Liver (tissue), 9 donors: Measurements from ENCODE around the gene TFB1M. TPM values are rescaled to one million over a fixed set of nuclear protein-coding genes. Genes with fewer than 3 reads are reported as not detected.

Experiments
- DNase-seq: peaks from one replicate; pipeline ENCODE4 v3.0.0-alpha.2; 2017; ENCODE audit warnings: low spot score
- H3K27ac ChIP-seq, 2 donors: one replicate each; pipeline ENCODE4 v1.7.0; 2013; ENCODE audit warnings: inconsistent platforms in 2 of 2, low read length in 2 of 2, control low read depth in 1 of 2, low read depth in 1 of 2, mild to moderate bottlenecking in 1 of 2
- H3K27me3 ChIP-seq, 4 donors: one replicate each; pipeline versions ENCODE4 v1.6.1 to v1.7.0; 2013; ENCODE audit warnings: low read length in 3 of 4, inconsistent platforms in 1 of 4, mild to moderate bottlenecking in 1 of 4, moderate library complexity in 1 of 4; ENCODE audit not compliant: control insufficient read depth in 4 of 4, insufficient read depth in 4 of 4
- H3K36me3 ChIP-seq, 4 donors: one replicate each; pipeline versions ENCODE4 v1.6.1 to v1.7.0; 2013; ENCODE audit warnings: low read length in 3 of 4, mild to moderate bottlenecking in 3 of 4, low read depth in 1 of 4, moderate library complexity in 1 of 4; ENCODE audit not compliant: control insufficient read depth in 4 of 4, insufficient read depth in 3 of 4
- H3K4me1 ChIP-seq, 4 donors: one replicate each; pipeline versions ENCODE4 v1.6.1 to v1.7.0; 2013; ENCODE audit warnings: low read length in 3 of 4, mild to moderate bottlenecking in 3 of 4, moderate library complexity in 1 of 4; ENCODE audit not compliant: control insufficient read depth in 4 of 4, insufficient read depth in 4 of 4
- H3K4me3 ChIP-seq, 3 donors: one replicate each; pipeline versions ENCODE4 v1.6.1 to v1.7.0; 2013; ENCODE audit warnings: low read length in 3 of 3, control low read depth in 1 of 3, low read depth in 1 of 3, mild to moderate bottlenecking in 1 of 3
- H3K9ac ChIP-seq, 2 donors: one replicate each; pipeline ENCODE4 v1.7.0; 2013; ENCODE audit warnings: low read length in 2 of 2, mild to moderate bottlenecking in 2 of 2, moderate library complexity in 2 of 2, control low read depth in 1 of 2, low read depth in 1 of 2
- H3K9me3 ChIP-seq, 4 donors: one replicate each; pipeline versions ENCODE4 v1.6.1 to v1.7.0; 2013; ENCODE audit warnings: low read length in 3 of 4; ENCODE audit not compliant: control insufficient read depth in 4 of 4
- EGR1 ChIP-seq, 2 donors: IDR thresholded peaks; 2 replicates each; pipeline ENCODE4 v1.6.1; 2016 to 2018; ENCODE audit warnings: antibody characterized with exemption in 2 of 2, low read depth in 2 of 2
- FOXA1 ChIP-seq: IDR thresholded peaks from 2 replicates; pipeline ENCODE4 v1.6.1; 2016; ENCODE audit warnings: antibody characterized with exemption
- FOXA2 ChIP-seq: IDR thresholded peaks from 2 replicates; pipeline ENCODE4 v1.6.1; 2016; ENCODE audit warnings: antibody characterized with exemption
- GABPA ChIP-seq, 2 donors: IDR thresholded peaks in 1 of 2; conservative IDR thresholded peaks in 1 of 2; 2 replicates each; pipeline ENCODE4 v1.6.1; 2016; ENCODE audit warnings: antibody characterized with exemption in 2 of 2, mild to moderate bottlenecking in 1 of 2, moderate library complexity in 1 of 2
- HNF4A ChIP-seq, 2 donors: conservative IDR thresholded peaks; 2 replicates each; pipeline ENCODE4 v1.6.1; 2016; ENCODE audit warnings: antibody characterized with exemption in 2 of 2, mild to moderate bottlenecking in 2 of 2
- HNF4G ChIP-seq: IDR thresholded peaks from 2 replicates; pipeline ENCODE4 v1.6.1; 2016; ENCODE audit warnings: antibody characterized with exemption
- NR2F2 ChIP-seq: IDR thresholded peaks from 2 replicates; pipeline ENCODE4 v1.6.1; 2016; ENCODE audit warnings: antibody characterized with exemption
- RAD21 ChIP-seq, 2 donors: IDR thresholded peaks; 2 replicates each; pipeline ENCODE4 v1.6.1; 2016; ENCODE audit warnings: antibody characterized with exemption in 2 of 2, mild to moderate bottlenecking in 2 of 2
- RXRA ChIP-seq, 2 donors: IDR thresholded peaks; 2 replicates each; pipeline ENCODE4 v1.6.1; 2017 to 2018; ENCODE audit warnings: antibody characterized with exemption in 2 of 2, mild to moderate bottlenecking in 1 of 2
- SP1 ChIP-seq: IDR thresholded peaks from 2 replicates; pipeline ENCODE4 v1.6.1; 2018; ENCODE audit warnings: antibody characterized with exemption, mild to moderate bottlenecking
- TAF1 ChIP-seq: conservative IDR thresholded peaks from 2 replicates; pipeline ENCODE4 v1.6.1; 2016; ENCODE audit warnings: antibody characterized with exemption, mild to moderate bottlenecking
- YY1 ChIP-seq: IDR thresholded peaks from 2 replicates; pipeline ENCODE4 v1.6.1; 2016; ENCODE audit warnings: antibody characterized with exemption, mild to moderate bottlenecking
- WGBS: extraction: QIAGEN DNeasy Blood & Tissue Kit; methylation state at CpG from one replicate; pipeline ENCODE4 v1.1.7; 2013; 5-methylcytosine and 5-hydroxymethylcytosine counted together
- polyA plus RNA-seq, 2 donors: library from polyadenylated mRNA; stranded (reverse) in 1 of 2; unstranded in 1 of 2; fragments of 200-250 nt in 1 of 2; fragments of >200 nt in 1 of 2; fragmentation: Nextera tagmentation in 1 of 2; extraction: Ambion mirVana in 1 of 2; gene quantifications; one replicate each; pipeline versions ENCODE4 v1.2.1 to v1.2.3, GENCODE V29; 2013 to 2015
- total RNA-seq, 2 donors: library from RNA; depleted of rRNA; stranded (reverse); fragments of >200 nt; gene quantifications; one replicate each; pipeline ENCODE4 v1.2.3, GENCODE V29; 2014
- TF ChIP-seq, protein P1 (sequence below): IDR thresholded peaks from 2 replicates; pipeline ENCODE4 v1.6.1; 2016; ENCODE audit warnings: antibody characterized with exemption
- TF ChIP-seq, protein P2 (sequence below): IDR thresholded peaks from 2 replicates; pipeline ENCODE4 v1.6.1; 2016; ENCODE audit warnings: antibody characterized with exemption
- TF ChIP-seq, protein P3 (sequence below): IDR thresholded peaks from 2 replicates; pipeline ENCODE4 v1.6.1; 2016; ENCODE audit warnings: antibody characterized with exemption, mild to moderate bottlenecking
- TF ChIP-seq, protein P4 (sequence below): IDR thresholded peaks from 2 replicates; pipeline ENCODE4 v1.6.1; 2016; ENCODE audit warnings: antibody characterized with exemption
- TF ChIP-seq, protein P5 (sequence below): fragments of 150-350 bp; IDR thresholded peaks from 2 replicates; pipeline ENCODE4 v1.5.1; 2017; ENCODE audit warnings: improper control_type of control experiment, low read depth, low read length; ENCODE audit not compliant: missing input control
- donor health status: healthy.
- donor health status: healthy.
- donor health status: healthy.
- donor health status: healthy.
- donor health status: healthy.

TFB1M gene
- total and polyA plus RNA-seq, 4 donors, result 9.2 to 17.0 (median 12.6) TPM

DNA sequence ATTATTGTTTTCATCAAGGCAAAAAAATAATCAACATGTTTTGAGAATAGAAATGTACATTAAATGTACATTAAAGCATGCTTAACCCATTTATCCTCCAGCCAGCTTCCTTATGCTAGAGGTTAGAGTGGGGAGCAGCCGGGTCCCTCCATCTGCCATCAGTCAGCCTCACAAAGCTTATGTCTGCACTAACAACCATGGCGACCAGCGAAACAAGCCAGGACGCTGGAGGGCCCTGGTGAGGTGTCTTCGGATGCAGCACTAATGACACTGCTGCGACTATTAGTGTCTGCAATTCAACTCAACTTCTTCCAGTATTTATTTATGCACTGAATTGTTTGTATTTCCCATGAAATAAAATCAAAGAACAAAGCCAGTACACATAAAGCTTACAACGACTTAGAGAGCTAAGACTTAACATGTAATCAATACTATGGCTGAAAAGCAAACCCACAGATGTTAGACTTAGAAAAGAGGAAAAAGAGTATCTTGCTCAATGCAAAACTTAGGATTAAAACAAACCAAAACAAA lies 43.7 kb downstream of the TFB1M start:
- Histone ChIP-seq H3K27ac (no peak overlapping the region), H3K4me3 (no peak overlapping the region), H3K9me3 (no peaks in the 10 kb centered on the region), H3K4me1 (peaks cover 0 to 1% (median 0%) of the 10 kb centered on the region in 4 donors), H3K36me3 (peaks cover 4 to 13% (median 6%) of the 10 kb centered on the region in 4 donors), H3K9ac (no peak overlapping the region), H3K27me3 (no peaks in the 10 kb centered on the region)
- TF ChIP-seq GABPA (IDR thresholded peaks at IDR 0.05 in 1 of 2, conservative IDR thresholded peaks at IDR 0.05 in 1 of 2) (no peak), SP1 (no peak), FOXA2 (no peak), NR2F2 (no peak), EGR1 (IDR thresholded peaks at IDR 0.05; ENCODE audit: low read depth in 2 of 2) (no peak), HNF4G (no peak), FOXA1 (no peak), YY1 (no peak), TAF1 (no peak)
- TF ChIP-seq, protein P1, sequence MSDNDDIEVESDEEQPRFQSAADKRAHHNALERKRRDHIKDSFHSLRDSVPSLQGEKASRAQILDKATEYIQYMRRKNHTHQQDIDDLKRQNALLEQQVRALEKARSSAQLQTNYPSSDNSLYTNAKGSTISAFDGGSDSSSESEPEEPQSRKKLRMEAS, result no peak
- TF ChIP-seq, protein P2, sequence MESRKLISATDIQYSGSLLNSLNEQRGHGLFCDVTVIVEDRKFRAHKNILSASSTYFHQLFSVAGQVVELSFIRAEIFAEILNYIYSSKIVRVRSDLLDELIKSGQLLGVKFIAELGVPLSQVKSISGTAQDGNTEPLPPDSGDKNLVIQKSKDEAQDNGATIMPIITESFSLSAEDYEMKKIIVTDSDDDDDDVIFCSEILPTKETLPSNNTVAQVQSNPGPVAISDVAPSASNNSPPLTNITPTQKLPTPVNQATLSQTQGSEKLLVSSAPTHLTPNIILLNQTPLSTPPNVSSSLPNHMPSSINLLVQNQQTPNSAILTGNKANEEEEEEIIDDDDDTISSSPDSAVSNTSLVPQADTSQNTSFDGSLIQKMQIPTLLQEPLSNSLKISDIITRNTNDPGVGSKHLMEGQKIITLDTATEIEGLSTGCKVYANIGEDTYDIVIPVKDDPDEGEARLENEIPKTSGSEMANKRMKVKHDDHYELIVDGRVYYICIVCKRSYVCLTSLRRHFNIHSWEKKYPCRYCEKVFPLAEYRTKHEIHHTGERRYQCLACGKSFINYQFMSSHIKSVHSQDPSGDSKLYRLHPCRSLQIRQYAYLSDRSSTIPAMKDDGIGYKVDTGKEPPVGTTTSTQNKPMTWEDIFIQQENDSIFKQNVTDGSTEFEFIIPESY, result no peak
- TF ChIP-seq, protein P3, sequence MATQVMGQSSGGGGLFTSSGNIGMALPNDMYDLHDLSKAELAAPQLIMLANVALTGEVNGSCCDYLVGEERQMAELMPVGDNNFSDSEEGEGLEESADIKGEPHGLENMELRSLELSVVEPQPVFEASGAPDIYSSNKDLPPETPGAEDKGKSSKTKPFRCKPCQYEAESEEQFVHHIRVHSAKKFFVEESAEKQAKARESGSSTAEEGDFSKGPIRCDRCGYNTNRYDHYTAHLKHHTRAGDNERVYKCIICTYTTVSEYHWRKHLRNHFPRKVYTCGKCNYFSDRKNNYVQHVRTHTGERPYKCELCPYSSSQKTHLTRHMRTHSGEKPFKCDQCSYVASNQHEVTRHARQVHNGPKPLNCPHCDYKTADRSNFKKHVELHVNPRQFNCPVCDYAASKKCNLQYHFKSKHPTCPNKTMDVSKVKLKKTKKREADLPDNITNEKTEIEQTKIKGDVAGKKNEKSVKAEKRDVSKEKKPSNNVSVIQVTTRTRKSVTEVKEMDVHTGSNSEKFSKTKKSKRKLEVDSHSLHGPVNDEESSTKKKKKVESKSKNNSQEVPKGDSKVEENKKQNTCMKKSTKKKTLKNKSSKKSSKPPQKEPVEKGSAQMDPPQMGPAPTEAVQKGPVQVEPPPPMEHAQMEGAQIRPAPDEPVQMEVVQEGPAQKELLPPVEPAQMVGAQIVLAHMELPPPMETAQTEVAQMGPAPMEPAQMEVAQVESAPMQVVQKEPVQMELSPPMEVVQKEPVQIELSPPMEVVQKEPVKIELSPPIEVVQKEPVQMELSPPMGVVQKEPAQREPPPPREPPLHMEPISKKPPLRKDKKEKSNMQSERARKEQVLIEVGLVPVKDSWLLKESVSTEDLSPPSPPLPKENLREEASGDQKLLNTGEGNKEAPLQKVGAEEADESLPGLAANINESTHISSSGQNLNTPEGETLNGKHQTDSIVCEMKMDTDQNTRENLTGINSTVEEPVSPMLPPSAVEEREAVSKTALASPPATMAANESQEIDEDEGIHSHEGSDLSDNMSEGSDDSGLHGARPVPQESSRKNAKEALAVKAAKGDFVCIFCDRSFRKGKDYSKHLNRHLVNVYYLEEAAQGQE, result no peak
- TF ChIP-seq, protein P4, sequence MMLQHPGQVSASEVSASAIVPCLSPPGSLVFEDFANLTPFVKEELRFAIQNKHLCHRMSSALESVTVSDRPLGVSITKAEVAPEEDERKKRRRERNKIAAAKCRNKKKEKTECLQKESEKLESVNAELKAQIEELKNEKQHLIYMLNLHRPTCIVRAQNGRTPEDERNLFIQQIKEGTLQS, result no peak
- 90% methylated on average over 7 of the region's 7 CpGs for WGBS
- no peak for DNase-seq

DNA sequence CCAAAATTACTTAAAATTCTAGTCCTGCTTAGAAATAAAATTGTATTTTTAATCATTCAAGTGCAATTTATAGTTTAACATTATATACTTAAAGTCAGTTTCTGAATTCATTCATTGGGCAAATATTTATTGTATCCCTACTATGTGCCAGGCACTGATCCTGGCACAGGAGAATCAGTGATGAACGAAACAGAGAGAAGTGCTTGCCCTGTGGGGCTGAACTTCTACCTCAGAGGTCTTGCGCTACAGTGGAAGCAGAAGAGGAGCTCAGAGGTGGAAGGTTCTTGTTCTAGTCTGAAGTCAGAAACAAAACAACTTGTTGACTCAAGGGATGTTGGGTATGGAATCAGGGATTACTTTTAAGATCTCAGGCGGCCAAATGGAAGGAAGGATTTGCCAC lies 44.5 kb downstream of the TFB1M start:
- peaks cover 0 to 1% (median 0%) of the 10 kb centered on the region in 4 donors for H3K4me1 ChIP-seq
- no peak overlapping the region for H3K9ac ChIP-seq
- H3K9me3 ChIP-seq, result no peaks in the 10 kb centered on the region
- DNase-seq, result no peak
- no peaks in the 10 kb centered on the region for H3K27me3 ChIP-seq
- 81% methylated on average over 3 of the region's 3 CpGs for WGBS
- peaks cover 2 to 15% (median 6%) of the 10 kb centered on the region in 4 donors for H3K36me3 ChIP-seq
- H3K27ac ChIP-seq, result no peak overlapping the region
- no peak overlapping the region for H3K4me3 ChIP-seq
- TF ChIP-seq SP1 (no peak), GABPA (IDR thresholded peaks at IDR 0.05 in 1 of 2, conservative IDR thresholded peaks at IDR 0.05 in 1 of 2) (no peak), RAD21 (IDR thresholded peaks at IDR 0.05) (no peak), EGR1 (IDR thresholded peaks at IDR 0.05; ENCODE audit: low read depth in 2 of 2) (no peak), RXRA (IDR thresholded peaks at IDR 0.05) (no peak), NR2F2 (no peak), YY1 (no peak), HNF4A (conservative IDR thresholded peaks at IDR 0.05) (no peak)
- TF ChIP-seq, protein P5, sequence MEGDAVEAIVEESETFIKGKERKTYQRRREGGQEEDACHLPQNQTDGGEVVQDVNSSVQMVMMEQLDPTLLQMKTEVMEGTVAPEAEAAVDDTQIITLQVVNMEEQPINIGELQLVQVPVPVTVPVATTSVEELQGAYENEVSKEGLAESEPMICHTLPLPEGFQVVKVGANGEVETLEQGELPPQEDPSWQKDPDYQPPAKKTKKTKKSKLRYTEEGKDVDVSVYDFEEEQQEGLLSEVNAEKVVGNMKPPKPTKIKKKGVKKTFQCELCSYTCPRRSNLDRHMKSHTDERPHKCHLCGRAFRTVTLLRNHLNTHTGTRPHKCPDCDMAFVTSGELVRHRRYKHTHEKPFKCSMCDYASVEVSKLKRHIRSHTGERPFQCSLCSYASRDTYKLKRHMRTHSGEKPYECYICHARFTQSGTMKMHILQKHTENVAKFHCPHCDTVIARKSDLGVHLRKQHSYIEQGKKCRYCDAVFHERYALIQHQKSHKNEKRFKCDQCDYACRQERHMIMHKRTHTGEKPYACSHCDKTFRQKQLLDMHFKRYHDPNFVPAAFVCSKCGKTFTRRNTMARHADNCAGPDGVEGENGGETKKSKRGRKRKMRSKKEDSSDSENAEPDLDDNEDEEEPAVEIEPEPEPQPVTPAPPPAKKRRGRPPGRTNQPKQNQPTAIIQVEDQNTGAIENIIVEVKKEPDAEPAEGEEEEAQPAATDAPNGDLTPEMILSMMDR, result no peak
- TF ChIP-seq, protein P4, result no peak
- TF ChIP-seq, protein P3, result no peak
- TF ChIP-seq, protein P1, result no peak
